ENCODE results near the gene PEX13.
A peak's percentile ranks its signal among the peaks of the same experiment; 100 is the strongest.

Gene PEX13

GRCh38 chr2:61074100-61074499 is 56.6 kb downstream of the PEX13 start (continued):
- TF ChIP-seq ZXDB (tag by site-specific recombination; IDR thresholded peaks at IDR 0.05) (no peak), OVOL3 (tag by site-specific recombination; IDR thresholded peaks at IDR 0.05) (no peak), PRDM1 (tag by site-specific recombination; IDR thresholded peaks at IDR 0.05) (no peak), ZNF302 (tag by site-specific recombination; IDR thresholded peaks at IDR 0.05; ENCODE audit: low read depth) (no peak)

- Histone ChIP-seq H3K4me3 (ENCODE audit: low read depth, low read length) (no peak overlapping the region), H3K9me3 (ENCODE audit: control insufficient read depth, insufficient read depth, low read depth, low read length) (no peaks in the 10 kb centered on the region), H3K27ac (ENCODE audit: extremely low read depth, low read depth, low read length) (no peak overlapping the region), H3K4me1 (ENCODE audit: control insufficient read depth, insufficient read depth, low read length) (no peaks in the 10 kb centered on the region), H3K36me3 (ENCODE audit: control insufficient read depth in 2 of 2, insufficient read depth in 1 of 2, low read length in 2 of 2) (peaks cover 39 to 51% of the 10 kb centered on the region in 2 experiments)
- POLR2A ChIA-PET: no interaction called here
- TF ChIP-seq REPIN1 (tag by site-specific recombination; IDR thresholded peaks at IDR 0.05; ENCODE audit: low read depth) (no peak), ZNF248 (tag by site-specific recombination; IDR thresholded peaks at IDR 0.05) (peak; percentile 95)
- CTCF ChIA-PET: no interaction called here
Observed at GRCh38 chr2:61085883-61086282, 68.4 kb downstream of the PEX13 start.

GRCh38 chr2:61089797-61090196 is 72.3 kb downstream of the PEX13 start:
- Histone ChIP-seq H3K27ac (ENCODE audit: extremely low read depth, low read depth, low read length) (no peak overlapping the region), H3K4me1 (ENCODE audit: control insufficient read depth, insufficient read depth, low read length) (no peaks in the 10 kb centered on the region), H3K9me3 (ENCODE audit: control insufficient read depth, insufficient read depth, low read depth, low read length) (no peaks in the 10 kb centered on the region), H3K36me3 (ENCODE audit: control insufficient read depth in 2 of 2, insufficient read depth in 1 of 2, low read length in 2 of 2) (peaks cover 30 to 59% of the 10 kb centered on the region in 2 experiments), H3K4me3 (ENCODE audit: low read depth, low read length) (no peak overlapping the region)
- ChIA-PET POLR2A (no interaction called here), CTCF (no interaction called here)
- TF ChIP-seq HOXC10 (CRISPR knock-in tag; IDR thresholded peaks at IDR 0.05): no peak
- no peak for TF ChIP-seq ZNF626 (tag by site-specific recombination; IDR thresholded peaks at IDR 0.05)
- no peak for TF ChIP-seq ZNF274 (IDR thresholded peaks at IDR 0.05; ENCODE audit: low read length)
- no peak for TF ChIP-seq ZNF274 (tag by site-specific recombination; IDR thresholded peaks at IDR 0.05; ENCODE audit: borderline replicate concordance)
- no peak for TF ChIP-seq ZNF837 (tag by site-specific recombination; IDR thresholded peaks at IDR 0.05)
- no peak for TF ChIP-seq ZNF423 (tag by site-specific recombination; IDR thresholded peaks at IDR 0.05)
- no peak for TF ChIP-seq ZEB2 (tag by site-specific recombination; IDR thresholded peaks at IDR 0.05)
- TF ChIP-seq ZSCAN16 (tag by site-specific recombination; IDR thresholded peaks at IDR 0.05): no peak
- TF ChIP-seq, protein P1, sequence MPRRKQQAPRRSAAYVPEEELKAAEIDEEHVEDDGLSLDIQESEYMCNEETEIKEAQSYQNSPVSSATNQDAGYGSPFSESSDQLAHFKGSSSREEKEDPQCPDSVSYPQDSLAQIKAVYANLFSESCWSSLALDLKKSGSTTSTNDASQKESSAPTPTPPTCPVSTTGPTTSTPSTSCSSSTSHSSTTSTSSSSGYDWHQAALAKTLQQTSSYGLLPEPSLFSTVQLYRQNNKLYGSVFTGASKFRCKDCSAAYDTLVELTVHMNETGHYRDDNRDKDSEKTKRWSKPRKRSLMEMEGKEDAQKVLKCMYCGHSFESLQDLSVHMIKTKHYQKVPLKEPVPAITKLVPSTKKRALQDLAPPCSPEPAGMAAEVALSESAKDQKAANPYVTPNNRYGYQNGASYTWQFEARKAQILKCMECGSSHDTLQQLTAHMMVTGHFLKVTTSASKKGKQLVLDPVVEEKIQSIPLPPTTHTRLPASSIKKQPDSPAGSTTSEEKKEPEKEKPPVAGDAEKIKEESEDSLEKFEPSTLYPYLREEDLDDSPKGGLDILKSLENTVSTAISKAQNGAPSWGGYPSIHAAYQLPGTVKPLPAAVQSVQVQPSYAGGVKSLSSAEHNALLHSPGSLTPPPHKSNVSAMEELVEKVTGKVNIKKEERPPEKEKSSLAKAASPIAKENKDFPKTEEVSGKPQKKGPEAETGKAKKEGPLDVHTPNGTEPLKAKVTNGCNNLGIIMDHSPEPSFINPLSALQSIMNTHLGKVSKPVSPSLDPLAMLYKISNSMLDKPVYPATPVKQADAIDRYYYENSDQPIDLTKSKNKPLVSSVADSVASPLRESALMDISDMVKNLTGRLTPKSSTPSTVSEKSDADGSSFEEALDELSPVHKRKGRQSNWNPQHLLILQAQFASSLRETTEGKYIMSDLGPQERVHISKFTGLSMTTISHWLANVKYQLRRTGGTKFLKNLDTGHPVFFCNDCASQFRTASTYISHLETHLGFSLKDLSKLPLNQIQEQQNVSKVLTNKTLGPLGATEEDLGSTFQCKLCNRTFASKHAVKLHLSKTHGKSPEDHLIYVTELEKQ (tag by site-specific recombination; IDR thresholded peaks at IDR 0.05; ENCODE audit: borderline replicate concordance): no peak
- TF ChIP-seq ZNF211 (tag by site-specific recombination; IDR thresholded peaks at IDR 0.05; ENCODE audit: low read depth): no peak
- TF ChIP-seq CTCF (tag by site-specific recombination; IDR thresholded peaks at IDR 0.05): no peak
- TF ChIP-seq IKZF3 (tag by site-specific recombination; IDR thresholded peaks at IDR 0.05): no peak
- no peak for TF ChIP-seq ZNF548 (tag by site-specific recombination; IDR thresholded peaks at IDR 0.05)
- no peak for TF ChIP-seq ZNF280D (tag by site-specific recombination; IDR thresholded peaks at IDR 0.05)
- TF ChIP-seq, protein P2, sequence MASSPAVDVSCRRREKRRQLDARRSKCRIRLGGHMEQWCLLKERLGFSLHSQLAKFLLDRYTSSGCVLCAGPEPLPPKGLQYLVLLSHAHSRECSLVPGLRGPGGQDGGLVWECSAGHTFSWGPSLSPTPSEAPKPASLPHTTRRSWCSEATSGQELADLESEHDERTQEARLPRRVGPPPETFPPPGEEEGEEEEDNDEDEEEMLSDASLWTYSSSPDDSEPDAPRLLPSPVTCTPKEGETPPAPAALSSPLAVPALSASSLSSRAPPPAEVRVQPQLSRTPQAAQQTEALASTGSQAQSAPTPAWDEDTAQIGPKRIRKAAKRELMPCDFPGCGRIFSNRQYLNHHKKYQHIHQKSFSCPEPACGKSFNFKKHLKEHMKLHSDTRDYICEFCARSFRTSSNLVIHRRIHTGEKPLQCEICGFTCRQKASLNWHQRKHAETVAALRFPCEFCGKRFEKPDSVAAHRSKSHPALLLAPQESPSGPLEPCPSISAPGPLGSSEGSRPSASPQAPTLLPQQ (tag by site-specific recombination; IDR thresholded peaks at IDR 0.05): no peak
- no peak for TF ChIP-seq OVOL3 (tag by site-specific recombination; IDR thresholded peaks at IDR 0.05)
- no peak for TF ChIP-seq ZNF175 (tag by site-specific recombination; IDR thresholded peaks at IDR 0.05)
- no peak for TF ChIP-seq ZNF48 (tag by site-specific recombination; IDR thresholded peaks at IDR 0.05)
- TF ChIP-seq ZNF701 (tag by site-specific recombination; IDR thresholded peaks at IDR 0.05): no peak
